SK-N-MC (cell line): ENCODE results near the gene MYH9.

ENCODE experiments used
- DNase-seq: peaks from one replicate; pipeline ENCODE4 v3.0.0-alpha.2; 2011; ENCODE audit warnings: low read depth, low spot score
- H3K27ac ChIP-seq: fragments of 200-600 bp; sonication (generic); 2 replicates; pipeline ENCODE4 v1.5.1; 2016; ENCODE audit warnings: mixed run types
- H3K36me3 ChIP-seq: fragments of 200-600 bp; sonication (generic); 2 replicates; pipeline ENCODE4 v1.6.1; 2017; ENCODE audit warnings: antibody characterized with exemption, low read length, mixed read lengths; ENCODE audit not compliant: insufficient read depth
- H3K4me3 ChIP-seq: fragments of 200-600 bp; sonication (generic); 2 replicates; pipeline ENCODE4 v1.5.1; 2016
- H3K9ac ChIP-seq: fragments of 200-600 bp; sonication (generic); 2 replicates; pipeline ENCODE4 v1.8.0; 2017; ENCODE audit warnings: mixed run types, mixed read lengths; ENCODE audit not compliant: insufficient read length
- H3K9me3 ChIP-seq: fragments of 200-600 bp; sonication (generic); 2 replicates; pipeline ENCODE4 v1.6.1; 2017; ENCODE audit warnings: low read depth, mild to moderate bottlenecking, antibody characterized with exemption, low read length, moderate library complexity, mixed read lengths
- EZH2 ChIP-seq: fragments of 200-600 bp; sonication (generic); IDR thresholded peaks from one replicate; pipeline ENCODE4 v1.6.1; 2017; ENCODE audit warnings: antibody characterized with exemption
- FOXP2 ChIP-seq: optimal IDR thresholded peaks from 2 replicates; pipeline ENCODE3; 2011; ENCODE audit warnings: mild to moderate bottlenecking, moderate library complexity; ENCODE audit not compliant: insufficient read depth; ENCODE audit errors: extremely low read length, control extremely low read depth
- POLR2AphosphoS5 ChIP-seq: IDR thresholded peaks from 2 replicates; pipeline ENCODE4 v1.6.1; 2012; ENCODE audit warnings: mild to moderate bottlenecking, low read depth, low read length, borderline replicate concordance

Gene MYH9

DNA sequence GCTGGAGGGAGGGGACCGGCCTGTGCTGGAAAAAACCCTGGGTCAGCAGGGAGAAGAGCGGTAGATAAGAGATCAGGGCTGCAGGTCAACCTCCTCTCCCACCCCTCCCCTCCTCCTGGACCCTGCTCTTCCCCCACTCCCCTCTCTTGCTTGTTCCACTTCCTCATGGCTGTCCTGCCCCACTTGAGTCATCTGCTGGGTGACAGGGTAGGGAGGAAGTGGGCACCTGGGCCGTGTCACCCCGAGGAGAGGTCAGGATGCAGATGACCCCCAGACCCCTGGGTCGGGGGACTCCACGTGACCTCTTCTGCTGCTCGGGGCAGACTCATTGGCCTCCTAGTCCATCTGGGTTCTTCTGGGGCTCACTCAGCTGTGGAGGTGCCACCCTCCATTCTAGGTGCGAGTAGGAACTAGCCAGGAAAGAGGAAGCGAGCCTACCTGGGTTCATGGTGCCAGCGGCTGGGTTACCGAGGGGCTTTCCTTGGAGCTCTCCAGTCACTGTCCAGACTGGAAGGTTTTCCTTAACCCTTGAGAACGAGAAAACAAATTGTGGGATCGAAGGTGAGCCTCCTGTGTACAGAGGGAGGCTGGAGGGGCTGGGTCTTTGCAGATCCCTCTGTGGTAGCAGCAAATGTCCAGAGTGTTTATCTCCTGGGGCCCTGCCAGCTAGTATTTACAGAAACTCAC lies 154.9 kb downstream of the MYH9 start:
- no peak for DNase-seq
- Histone ChIP-seq H3K27ac (no peak overlapping the region), H3K4me3 (no peak overlapping the region), H3K36me3 (peaks cover 6% of the 10 kb centered on the region; the same call in 1 of the 2 replicates), H3K9me3 (no peaks in the 10 kb centered on the region), H3K9ac (no peak overlapping the region)
- no peak for TF ChIP-seq EZH2
- no peak for TF ChIP-seq FOXP2
- no peak for TF ChIP-seq POLR2AphosphoS5
